Lower leg skin (tissue), 4 donors: ENCODE results near the gene GABARAP. TPM values are rescaled to one million over a fixed set of nuclear protein-coding genes. Genes with fewer than 3 reads are reported as not detected.

ENCODE experiments used
- DNase-seq, 2 donors: peaks; one replicate each; pipeline ENCODE4 v3.0.0-alpha.2; 2019; ENCODE audit warnings: low spot score in 2 of 2
- H3K4me3 ChIP-seq: fragments of 200-600 bp; sonication (generic); 2 replicates; pipeline ENCODE4 v1.5.1; 2017; ENCODE audit warnings: mild to moderate bottlenecking, low read depth; ENCODE audit not compliant: poor library complexity, severe bottlenecking
- POLR2A ChIP-seq, 2 donors: fragments of 450-650 bp; IDR thresholded peaks; one replicate each; pipeline ENCODE4 v1.6.1; 2016 to 2017; ENCODE audit warnings: antibody characterized with exemption in 2 of 2, mild to moderate bottlenecking in 1 of 2, moderate library complexity in 1 of 2
- WGBS, 2 donors: methylation state at CpG; one replicate each; pipeline ENCODE4 v1.1.5; 2018; 5-methylcytosine and 5-hydroxymethylcytosine counted together
- intact Hi-C: fragments of 100-400 bp; cut with DNase I; formaldehyde crosslinking; loops from one replicate; pipeline ENCODE4 v1.15.0; 2023; ENCODE audit warnings: low total_unique reads
- total RNA-seq, 4 donors: library from RNA; depleted of rRNA; stranded (reverse); fragments of >200 nt; gene quantifications; one replicate each; pipeline ENCODE4 v1.1.0, GENCODE V29; 2016
- TF ChIP-seq, protein P1 (sequence below), 3 donors: fragments of 450-650 bp; IDR thresholded peaks; one replicate each; pipeline ENCODE4 v1.5.1; 2016; ENCODE audit warnings: antibody characterized with exemption in 3 of 3, mild to moderate bottlenecking in 3 of 3, moderate library complexity in 2 of 3

GABARAP gene
- total RNA-seq, 4 donors from 2014 or later, result 253 to 667 (median 538) TPM

GRCh38 chr17:7251661-7252175, 9.5 kb upstream of the GABARAP start, which contains the start of gene CTDNEP1:
Gene CTDNEP1, minus strand, starts transcription at chr17:7251734. Its CDS starts 438 bp downstream, at chr17:7251296.
- intact Hi-C loops, result no loop called here
- WGBS, 2 donors, result 0 to 1% methylated on average over 40 to 41 of the region's 41 CpGs
- TF ChIP-seq, protein P1, sequence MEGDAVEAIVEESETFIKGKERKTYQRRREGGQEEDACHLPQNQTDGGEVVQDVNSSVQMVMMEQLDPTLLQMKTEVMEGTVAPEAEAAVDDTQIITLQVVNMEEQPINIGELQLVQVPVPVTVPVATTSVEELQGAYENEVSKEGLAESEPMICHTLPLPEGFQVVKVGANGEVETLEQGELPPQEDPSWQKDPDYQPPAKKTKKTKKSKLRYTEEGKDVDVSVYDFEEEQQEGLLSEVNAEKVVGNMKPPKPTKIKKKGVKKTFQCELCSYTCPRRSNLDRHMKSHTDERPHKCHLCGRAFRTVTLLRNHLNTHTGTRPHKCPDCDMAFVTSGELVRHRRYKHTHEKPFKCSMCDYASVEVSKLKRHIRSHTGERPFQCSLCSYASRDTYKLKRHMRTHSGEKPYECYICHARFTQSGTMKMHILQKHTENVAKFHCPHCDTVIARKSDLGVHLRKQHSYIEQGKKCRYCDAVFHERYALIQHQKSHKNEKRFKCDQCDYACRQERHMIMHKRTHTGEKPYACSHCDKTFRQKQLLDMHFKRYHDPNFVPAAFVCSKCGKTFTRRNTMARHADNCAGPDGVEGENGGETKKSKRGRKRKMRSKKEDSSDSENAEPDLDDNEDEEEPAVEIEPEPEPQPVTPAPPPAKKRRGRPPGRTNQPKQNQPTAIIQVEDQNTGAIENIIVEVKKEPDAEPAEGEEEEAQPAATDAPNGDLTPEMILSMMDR (IDR thresholded peaks at IDR 0.05), result no peak
- no peak for TF ChIP-seq POLR2A (IDR thresholded peaks at IDR 0.05)
- peak within 1 kb of the TSS; percentile 91 for H3K4me3 ChIP-seq
- DNase-seq, result peak; percentile 99

DNA sequence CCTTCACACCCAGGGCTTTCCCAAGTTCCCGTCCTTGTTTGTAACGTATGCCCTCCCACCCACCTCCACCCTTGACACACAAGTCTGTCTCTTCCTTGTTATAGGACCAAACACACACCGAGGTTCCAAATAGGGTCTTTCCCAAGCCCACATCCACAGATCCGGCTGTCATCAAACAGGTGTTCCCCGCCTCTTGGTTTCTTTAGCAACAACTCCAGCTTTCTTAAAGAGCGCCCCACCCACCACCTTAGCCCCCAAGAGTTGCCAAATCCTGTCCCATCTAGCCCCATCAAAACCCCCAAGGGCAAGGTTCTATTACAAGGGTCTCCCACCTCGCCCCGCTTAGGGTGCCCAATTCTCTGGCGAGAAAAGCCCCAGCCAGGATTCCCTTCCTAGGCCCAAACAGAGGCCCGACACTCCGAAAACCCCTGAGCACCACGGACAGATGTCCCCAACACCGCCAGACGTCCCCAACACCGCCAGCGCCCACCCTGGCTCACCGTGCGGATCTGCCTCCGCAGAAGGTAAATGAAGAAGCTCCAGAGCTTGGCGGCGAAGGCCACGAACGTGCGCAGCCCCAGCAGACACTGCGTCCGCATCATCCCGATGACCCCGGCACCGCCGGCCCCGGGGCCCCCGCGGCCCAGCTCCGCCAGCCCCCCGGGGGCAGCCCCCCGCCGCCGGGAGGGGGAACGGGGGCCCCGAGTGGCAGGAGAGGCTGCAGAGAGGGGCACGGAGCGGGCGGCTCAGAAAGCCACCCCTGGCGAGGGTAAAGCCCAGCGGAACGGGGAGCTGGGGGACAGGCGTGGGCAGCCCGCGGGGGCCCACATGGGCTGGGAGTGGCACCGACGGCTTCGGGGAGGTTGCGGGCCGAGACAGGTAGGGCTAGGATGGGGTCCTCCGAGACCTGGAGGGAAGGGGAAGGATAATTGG, 8.7 kb upstream of the GABARAP start:
- DNase-seq, result peak in 1 of 2 donors; percentile 92
- 1 to 2% methylated on average over 35 to 44 of the region's 55 CpGs for WGBS, 2 donors

GRCh38 chr17:7249830-7250229, 7.6 kb upstream of the GABARAP start:
- no peak for DNase-seq
- intact Hi-C loops, result no loop called here
- TF ChIP-seq, protein P1 (IDR thresholded peaks at IDR 0.05), result no peak
- TF ChIP-seq POLR2A (IDR thresholded peaks at IDR 0.05), result no peak
- 83% methylated on average over 7 of the region's 7 CpGs for WGBS, 2 donors
- no peak overlapping the region for H3K4me3 ChIP-seq

More for the DNA sequence above, 8.7 kb upstream of the GABARAP start:
- TF ChIP-seq, protein P1 (IDR thresholded peaks at IDR 0.05), result no peak
- no peak for TF ChIP-seq POLR2A (IDR thresholded peaks at IDR 0.05)
- H3K4me3 ChIP-seq, result peak overlapping the region; percentile 91
- intact Hi-C loops, result no loop called here

GRCh38 chr17:7249214-7249613, 7.0 kb upstream of the GABARAP start:
- intact Hi-C loops, result no loop called here
- WGBS, 2 donors, result 82 to 86% methylated on average over 6 of the region's 6 CpGs
- no peak overlapping the region for H3K4me3 ChIP-seq
- no peak for DNase-seq
- no peak for TF ChIP-seq POLR2A (IDR thresholded peaks at IDR 0.05)
- TF ChIP-seq, protein P1 (IDR thresholded peaks at IDR 0.05), result no peak

GRCh38 chr17:7248796-7249195, 6.5 kb upstream of the GABARAP start:
- DNase-seq, result no peak
- no peak overlapping the region for H3K4me3 ChIP-seq
- intact Hi-C loops, result no loop called here
- 70 to 72% methylated on average over 4 of the region's 4 CpGs for WGBS, 2 donors
- TF ChIP-seq, protein P1 (IDR thresholded peaks at IDR 0.05), result no peak
- TF ChIP-seq POLR2A (IDR thresholded peaks at IDR 0.05), result no peak
